Testis (tissue), 3 donors: ENCODE measurements around the gene SPRED1. TPM values are rescaled to one million over a fixed set of nuclear protein-coding genes. Genes with fewer than 3 reads are reported as not detected.
"Not testable (repeated sequence)": the region's sequence is repeated elsewhere in the genome, so short reads cannot be mapped to it uniquely, and the experiment has no call there.

Experiments
- DNase-seq: peaks from one replicate; pipeline ENCODE4 v3.0.0-alpha.2; 2019
- H3K27ac ChIP-seq, 2 donors: fragments of 200-600 bp; sonication (generic); one replicate each; pipeline ENCODE4 v1.5.1; 2019
- H3K27me3 ChIP-seq: fragments of 200-600 bp; sonication (generic); one replicate; pipeline ENCODE4 v1.5.1; 2019
- H3K36me3 ChIP-seq: fragments of 200-600 bp; sonication (generic); one replicate; pipeline ENCODE4 v1.5.1; 2017; ENCODE audit warnings: low read depth; ENCODE audit errors: missing control alignments
- H3K4me1 ChIP-seq: fragments of 200-600 bp; sonication (generic); one replicate; pipeline ENCODE4 v1.5.1; 2019
- H3K4me3 ChIP-seq, 2 donors: fragments of 200-600 bp; sonication (generic); one replicate each; pipeline ENCODE4 v1.5.1; 2017 to 2019
- H3K9me3 ChIP-seq: fragments of 200-600 bp; sonication (generic); one replicate; pipeline ENCODE4 v1.5.1; 2017
- CTCF ChIP-seq, 3 experiments: fragments of 450-650 bp in 2 of 3; fragments of 200-600 bp in 1 of 3; sonication (generic) in 1 of 3; IDR thresholded peaks; one replicate each; pipeline ENCODE4 v1.5.1; 2016 to 2019; ENCODE audit warnings: antibody characterized with exemption in 3 of 3, mild to moderate bottlenecking in 2 of 3, moderate library complexity in 1 of 3
- POLR2A ChIP-seq: fragments of 450-650 bp; IDR thresholded peaks from one replicate; pipeline ENCODE4 v1.6.1; 2017; ENCODE audit warnings: antibody characterized with exemption, mild to moderate bottlenecking, moderate library complexity
- WGBS, 2 donors: methylation state at CpG; one replicate each; pipeline ENCODE4 v1.1.5; 2018; 5-methylcytosine and 5-hydroxymethylcytosine counted together
- intact Hi-C: fragments of 100-400 bp; cut with DNase I; formaldehyde crosslinking; loops from one replicate; pipeline ENCODE4 v1.15.1; 2023; ENCODE audit warnings: low total_unique reads
- polyA plus RNA-seq: library from polyadenylated mRNA; stranded (reverse); fragments of 350-450 nt; fragmentation: Illumina TruSeq; extraction: RNeasy Lipid Tissue Mini Kit (QIAGEN cat#74804); gene quantifications from one replicate; pipeline ENCODE4 v1.2.3, GENCODE V29; 2014; ENCODE audit warnings: low read depth, low replicate concordance; ENCODE audit not compliant: insufficient read depth
- total RNA-seq, 2 donors: library from RNA; depleted of rRNA; stranded (reverse); fragments of >200 nt; gene quantifications; one replicate each; pipeline ENCODE4 v1.2.3, GENCODE V29; 2016

The SPRED1 gene
- total and polyA plus RNA-seq, 3 donors from 2014 or later: 9.3 to 14.2 (median 12.9) TPM

GRCh38 chr15:38271144-38271543 lies 18.5 kb downstream of the SPRED1 start:
- Histone ChIP-seq H3K4me1 (no peaks in the 10 kb centered on the region), H3K4me3 (no peak overlapping the region), H3K9me3 (no peaks in the 10 kb centered on the region), H3K27me3 (no peaks in the 10 kb centered on the region), H3K36me3 (no peaks in the 10 kb centered on the region), H3K27ac (no peak overlapping the region)
- intact Hi-C loops: no loop called here
- DNase-seq: no peak
- TF ChIP-seq CTCF (IDR thresholded peaks at IDR 0.05): no peak
- no peak for TF ChIP-seq POLR2A

GRCh38 chr15:38271895-38272294 lies 19.3 kb downstream of the SPRED1 start:
- Histone ChIP-seq H3K9me3 (no peaks in the 10 kb centered on the region), H3K4me1 (no peaks in the 10 kb centered on the region), H3K4me3 (no peak overlapping the region), H3K27me3 (no peaks in the 10 kb centered on the region), H3K36me3 (no peaks in the 10 kb centered on the region), H3K27ac (no peak overlapping the region)
- WGBS, 2 donors: 92 to 96% methylated on average over 3 of the region's 3 CpGs
- no peak for TF ChIP-seq POLR2A
- TF ChIP-seq CTCF (IDR thresholded peaks at IDR 0.05): no peak
- no peak for DNase-seq
- intact Hi-C loops: no loop called here

DNA sequence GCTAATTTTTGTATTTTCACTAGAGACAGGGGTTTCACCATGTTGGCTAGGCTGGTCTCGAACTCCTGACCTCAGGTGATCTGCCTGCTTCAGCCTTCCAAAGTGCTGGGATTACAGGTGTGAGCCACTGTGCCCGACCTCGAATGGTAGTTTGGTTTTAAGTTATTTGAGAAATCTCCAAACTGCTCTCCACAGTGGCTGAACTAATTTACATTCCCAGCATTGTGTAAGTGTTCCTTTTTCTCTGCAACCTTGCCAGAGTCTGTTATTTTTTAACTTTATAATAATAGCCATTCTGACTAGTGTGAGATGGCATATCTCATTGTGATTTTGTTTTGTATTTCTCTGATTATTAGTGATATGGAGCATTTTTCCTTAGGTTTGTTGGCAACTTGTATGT lies 19.8 kb downstream of the SPRED1 start:
- H3K27me3 ChIP-seq, DNase-seq, H3K27ac ChIP-seq, H3K36me3 ChIP-seq, intact Hi-C loops, H3K9me3 ChIP-seq, H3K4me1 ChIP-seq, H3K4me3 ChIP-seq: not testable (repeated sequence)
- 75 to 96% methylated on average over 3 of the region's 3 CpGs for WGBS, 2 donors

GRCh38 chr15:38274135-38274534 lies 21.5 kb downstream of the SPRED1 start:
- no peak overlapping the region for H3K4me3 ChIP-seq
- intact Hi-C loops: no loop called here
- H3K36me3 ChIP-seq: no peaks in the 10 kb centered on the region
- 56 to 69% methylated on average over 1 of the region's 1 CpG for WGBS, 2 donors
- no peak for DNase-seq
- H3K4me1 ChIP-seq: no peaks in the 10 kb centered on the region
- no peak overlapping the region for H3K27ac ChIP-seq
- H3K27me3 ChIP-seq: no peaks in the 10 kb centered on the region
- no peaks in the 10 kb centered on the region for H3K9me3 ChIP-seq
- TF ChIP-seq POLR2A: no peak
- no peak for TF ChIP-seq CTCF (IDR thresholded peaks at IDR 0.05)

GRCh38 chr15:38275959-38276358 lies 23.3 kb downstream of the SPRED1 start:
- Histone ChIP-seq H3K9me3 (no peaks in the 10 kb centered on the region), H3K36me3 (no peaks in the 10 kb centered on the region), H3K4me1 (no peaks in the 10 kb centered on the region), H3K27ac (no peak overlapping the region), H3K4me3 (no peak overlapping the region), H3K27me3 (no peaks in the 10 kb centered on the region)
- no peak for DNase-seq
- intact Hi-C loops: no loop called here
- TF ChIP-seq POLR2A (no peak), CTCF (IDR thresholded peaks at IDR 0.05) (no peak)
- 45 to 49% methylated on average over 2 of the region's 2 CpGs for WGBS, 2 donors

DNA sequence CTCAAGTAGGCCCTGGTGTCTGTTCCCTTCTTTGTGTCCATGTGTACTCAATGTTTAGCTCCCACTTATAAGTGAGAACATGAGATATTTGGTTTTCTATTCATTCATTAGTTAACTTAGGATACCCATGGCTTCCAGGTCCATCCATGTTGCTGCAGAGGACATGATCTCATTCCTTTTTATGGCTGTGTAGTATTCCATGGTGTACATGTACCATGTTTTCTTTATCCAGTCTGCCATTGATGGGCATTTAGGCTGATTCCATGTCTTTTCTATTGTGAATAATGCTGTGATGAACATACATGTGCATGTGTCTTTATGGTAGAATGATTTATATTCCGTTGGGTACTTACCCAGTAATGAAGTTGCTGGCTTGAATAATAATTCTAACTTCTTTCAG lies 24.6 kb downstream of the SPRED1 start:
- intact Hi-C loops, DNase-seq, H3K4me3 ChIP-seq, H3K27ac ChIP-seq, H3K27me3 ChIP-seq, H3K36me3 ChIP-seq, H3K9me3 ChIP-seq, H3K4me1 ChIP-seq: not testable (repeated sequence)
- 0% methylated on average over 1 of the region's 1 CpG for WGBS, 2 donors
